ENCODE measurements around the gene ABL1. TPM values are rescaled to one million over a fixed set of nuclear protein-coding genes. Genes with fewer than 3 reads are reported as not detected.

Gene ABL1
- total RNA-seq, 4 donors from 2014 or later = 22.1 to 51.7 (median 27.1) TPM

DNA sequence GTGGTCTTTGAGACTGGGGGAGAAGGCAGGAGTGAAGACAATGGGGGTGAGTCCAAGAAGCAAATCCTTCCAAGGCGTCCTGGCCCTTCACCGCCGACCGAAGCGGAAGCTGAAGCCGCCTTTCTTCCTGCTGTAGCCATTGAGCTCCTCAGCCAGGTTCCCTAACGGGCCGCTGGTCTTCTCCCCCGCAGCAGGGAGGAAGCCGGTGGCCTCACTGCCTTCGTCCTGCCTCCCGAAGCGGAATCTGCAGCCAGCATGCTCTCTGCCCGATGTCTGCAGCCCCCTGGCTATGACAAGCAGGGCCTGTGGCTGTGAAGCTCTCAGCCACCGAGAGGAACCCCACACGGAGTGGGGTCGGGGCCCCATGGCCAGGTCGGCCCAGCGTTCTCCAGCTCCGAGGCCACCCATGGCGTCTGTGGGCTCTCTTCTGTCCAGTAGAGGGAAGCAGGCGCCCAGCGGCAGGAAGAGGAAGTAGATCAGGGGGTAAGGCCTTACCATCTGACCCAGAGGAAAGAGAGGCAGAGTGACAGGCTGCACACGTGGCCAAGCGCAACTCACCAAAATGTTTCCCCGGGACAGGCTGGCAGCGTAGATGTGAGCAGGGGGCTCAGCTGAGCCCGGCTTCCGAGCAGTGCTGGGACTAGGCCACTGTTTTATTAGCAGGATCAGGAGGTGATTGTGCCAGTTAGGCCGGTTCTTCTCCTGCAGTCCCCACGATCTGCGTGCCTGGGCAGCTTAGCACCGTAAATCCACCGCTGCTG lies 58.5 kb downstream of the ABL1 start:
- H3K4me3 ChIP-seq = peak overlapping the region in 2 of 4 donors; percentile 13 to 34
- no peaks in the 10 kb centered on the region for H3K9me3 ChIP-seq
- 57 to 74% methylated on average over 8 to 24 of the region's 34 CpGs for WGBS, 2 donors
- peaks cover 7 to 49% (median 14%) of the 10 kb centered on the region in 3 donors for H3K36me3 ChIP-seq
- H3K27ac ChIP-seq = peak overlapping the region; percentile 44 to 71 (median 54)
- H3K4me1 ChIP-seq = peaks cover 26 to 59% (median 26%) of the 10 kb centered on the region in 3 donors
- intact Hi-C loops (cut with DNase I) = no loop called here
- H3K27me3 ChIP-seq = peaks cover 0 to 26% (median 0%) of the 10 kb centered on the region in 4 donors
- TF ChIP-seq POLR2A (IDR thresholded peaks at IDR 0.05) = no peak
- peak in 5 of 6 experiments; percentile 23 to 49 (median 45) for TF ChIP-seq CTCF (IDR thresholded peaks at IDR 0.05)
- DNase-seq = no peak

DNA sequence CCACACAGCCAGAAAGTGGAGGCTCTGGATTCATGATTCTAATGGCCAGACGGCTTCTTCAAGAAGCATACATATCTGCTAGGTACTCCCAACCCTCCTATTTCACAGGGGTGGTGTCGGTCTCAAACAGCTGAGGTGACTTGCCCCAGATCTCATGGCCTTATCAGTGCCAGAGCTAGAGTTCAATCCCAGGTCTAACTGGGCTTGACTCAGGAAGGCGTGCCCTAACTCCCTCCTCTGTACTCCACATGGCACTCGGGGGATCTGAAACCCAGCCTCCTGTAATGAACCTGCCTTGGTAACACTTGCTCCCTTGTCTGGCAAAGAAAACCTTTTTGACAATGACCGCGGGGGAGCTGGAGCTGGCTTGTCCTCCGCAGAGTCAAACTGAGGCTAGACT lies 59.5 kb downstream of the ABL1 start:
- H3K4me1 ChIP-seq = peaks cover 26 to 60% (median 26%) of the 10 kb centered on the region in 3 donors
- no peaks in the 10 kb centered on the region for H3K9me3 ChIP-seq

DNA sequence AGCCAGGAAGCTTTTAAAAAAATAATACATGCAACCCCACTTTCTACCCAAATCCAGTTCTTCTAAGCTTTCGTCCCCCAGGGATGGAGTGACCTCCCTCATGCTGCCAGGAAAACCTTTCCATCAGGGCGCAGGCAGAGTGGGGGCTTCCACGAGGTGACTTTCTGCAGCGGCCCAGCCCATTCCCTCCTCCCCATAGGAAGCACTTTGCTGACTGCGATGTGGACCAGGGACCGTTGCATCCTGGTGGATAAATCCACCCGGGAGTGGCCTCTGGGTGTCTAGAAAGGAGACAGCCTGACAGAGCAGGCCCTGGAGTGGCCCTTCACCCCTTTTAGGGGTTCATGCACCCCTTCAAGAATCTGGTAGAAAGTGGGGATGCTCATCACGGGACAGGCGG lies 60.0 kb downstream of the ABL1 start:
- WGBS, 2 donors = 73 to 81% methylated on average over 3 to 5 of the region's 9 CpGs
- H3K27me3 ChIP-seq = peaks cover 0 to 38% (median 0%) of the 10 kb centered on the region in 4 donors
- TF ChIP-seq POLR2A (IDR thresholded peaks at IDR 0.05) (no peak), CTCF (IDR thresholded peaks at IDR 0.05) (no peak)
- intact Hi-C loops (cut with DNase I) = no loop called here
- H3K36me3 ChIP-seq = peaks cover 4 to 34% (median 4%) of the 10 kb centered on the region in 3 donors
- DNase-seq = no peak
- peaks cover 26 to 60% (median 26%) of the 10 kb centered on the region in 3 donors for H3K4me1 ChIP-seq
- H3K27ac ChIP-seq = no peak overlapping the region
- H3K9me3 ChIP-seq = no peaks in the 10 kb centered on the region
- no peak overlapping the region for H3K4me3 ChIP-seq

More for the DNA sequence above, 59.5 kb downstream of the ABL1 start:
- DNase-seq = no peak
- H3K27ac ChIP-seq = peak overlapping the region in 3 of 4 donors; percentile 44 to 71 (median 59)
- peaks cover 7 to 39% (median 7%) of the 10 kb centered on the region in 3 donors for H3K36me3 ChIP-seq
- intact Hi-C loops (cut with DNase I) = no loop called here
- no peak overlapping the region for H3K4me3 ChIP-seq
- WGBS, 2 donors = 30 to 100% methylated on average over 1 to 2 of the region's 7 CpGs
- TF ChIP-seq CTCF (IDR thresholded peaks at IDR 0.05) = no peak
- TF ChIP-seq POLR2A (IDR thresholded peaks at IDR 0.05) = no peak
- peaks cover 0 to 34% (median 0%) of the 10 kb centered on the region in 4 donors for H3K27me3 ChIP-seq

GRCh38 chr9:130895481-130896232 lies 60.6 kb downstream of the ABL1 start:
- Histone ChIP-seq H3K27me3 (peaks cover 0 to 45% (median 0%) of the 10 kb centered on the region in 4 donors), H3K4me3 (no peak overlapping the region), H3K36me3 (peaks cover 0 to 28% (median 0%) of the 10 kb centered on the region in 3 donors), H3K9me3 (no peaks in the 10 kb centered on the region), H3K4me1 (peaks cover 26 to 60% (median 26%) of the 10 kb centered on the region in 3 donors), H3K27ac (no peak overlapping the region)
- intact Hi-C loops (cut with DNase I) = no loop called here
- TF ChIP-seq CTCF (IDR thresholded peaks at IDR 0.05) (no peak), POLR2A (IDR thresholded peaks at IDR 0.05) (no peak)
- DNase-seq = no peak
- 28 to 65% methylated on average over 2 to 4 of the region's 24 CpGs for WGBS, 2 donors

Measured in esophagus squamous epithelium (tissue), 5 donors.